ENCODE data around the gene RBAK. TPM values are rescaled to one million over a fixed set of nuclear protein-coding genes. Genes with fewer than 3 reads are reported as not detected.

The RBAK gene
- polyA plus RNA-seq, 2 of the 4 experiments (the other 2 are of a cell fraction): 6.8 to 11.2 TPM

DNA sequence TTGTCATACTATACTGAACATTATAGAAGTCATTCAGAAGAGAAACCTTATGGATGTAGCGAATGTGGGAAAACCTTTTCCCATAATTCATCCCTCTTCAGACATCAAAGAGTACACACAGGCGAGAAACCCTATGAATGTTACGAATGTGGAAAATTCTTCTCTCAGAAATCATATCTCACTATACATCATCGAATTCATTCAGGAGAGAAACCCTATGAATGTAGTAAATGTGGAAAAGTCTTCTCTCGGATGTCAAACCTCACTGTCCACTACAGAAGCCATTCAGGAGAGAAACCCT lies 19.4 kb downstream of the RBAK start:
- DNase-seq (ENCODE audit: low read depth in 1 of 2, low spot score in 1 of 2) (no peak), ATAC-seq (no peak), FAIRE-seq (no peak)
- peaks cover 98% of the 10 kb centered on the region for H3K9me3 ChIP-seq
- CTCF ChIA-PET: interaction anchor here (1.0 kb wide), 1 partner anchor 13 kb away, joined by 4 read pairs; no protein-coding TSS in a partner anchor
- H3K4me2 ChIP-seq: no peak overlapping the region
- no peak overlapping the region for H3K4me3 ChIP-seq
- H3K4me1 ChIP-seq: no peaks in the 10 kb centered on the region
- TF ChIP-seq HOXA7 (CRISPR knock-in tag; IDR thresholded peaks at IDR 0.05) (no peak), GATA3 (IDR thresholded peaks at IDR 0.05; ENCODE audit: borderline replicate concordance) (peak; percentile 35; the same call in 1 of the 2 replicates), PHF8 (IDR thresholded peaks at IDR 0.05; ENCODE audit: borderline replicate concordance, low read depth) (no peak), NFE2L2 (conservative IDR thresholded peaks at IDR 0.05; ENCODE audit: low read length) (no peak), FOSL2 (IDR thresholded peaks at IDR 0.05) (no peak), FOSL2 (CRISPR knock-in tag; IDR thresholded peaks at IDR 0.05) (no peak), ZNF302 (CRISPR knock-in tag; IDR thresholded peaks at IDR 0.05) (no peak), NR3C1 (IDR thresholded peaks at IDR 0.05) (no peak), RARB (CRISPR knock-in tag; IDR thresholded peaks at IDR 0.05) (no peak), EHF (CRISPR knock-in tag; IDR thresholded peaks at IDR 0.05) (no peak), FOSB (CRISPR knock-in tag; IDR thresholded peaks at IDR 0.05) (no peak), TFCP2L1 (CRISPR knock-in tag; IDR thresholded peaks at IDR 0.05) (no peak)
- TF ChIP-seq, protein P1, sequence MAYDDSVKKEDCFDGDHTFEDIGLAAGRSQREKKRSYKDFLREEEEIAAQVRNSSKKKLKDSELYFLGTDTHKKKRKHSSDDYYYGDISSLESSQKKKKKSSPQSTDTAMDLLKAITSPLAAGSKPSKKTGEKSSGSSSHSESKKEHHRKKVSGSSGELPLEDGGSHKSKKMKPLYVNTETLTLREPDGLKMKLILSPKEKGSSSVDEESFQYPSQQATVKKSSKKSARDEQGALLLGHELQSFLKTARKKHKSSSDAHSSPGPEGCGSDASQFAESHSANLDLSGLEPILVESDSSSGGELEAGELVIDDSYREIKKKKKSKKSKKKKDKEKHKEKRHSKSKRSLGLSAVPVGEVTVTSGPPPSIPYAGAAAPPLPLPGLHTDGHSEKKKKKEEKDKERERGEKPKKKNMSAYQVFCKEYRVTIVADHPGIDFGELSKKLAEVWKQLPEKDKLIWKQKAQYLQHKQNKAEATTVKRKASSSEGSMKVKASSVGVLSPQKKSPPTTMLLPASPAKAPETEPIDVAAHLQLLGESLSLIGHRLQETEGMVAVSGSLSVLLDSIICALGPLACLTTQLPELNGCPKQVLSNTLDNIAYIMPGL (CRISPR knock-in tag; IDR thresholded peaks at IDR 0.05; ENCODE audit: borderline replicate concordance): no peak
- TF ChIP-seq, protein P2, sequence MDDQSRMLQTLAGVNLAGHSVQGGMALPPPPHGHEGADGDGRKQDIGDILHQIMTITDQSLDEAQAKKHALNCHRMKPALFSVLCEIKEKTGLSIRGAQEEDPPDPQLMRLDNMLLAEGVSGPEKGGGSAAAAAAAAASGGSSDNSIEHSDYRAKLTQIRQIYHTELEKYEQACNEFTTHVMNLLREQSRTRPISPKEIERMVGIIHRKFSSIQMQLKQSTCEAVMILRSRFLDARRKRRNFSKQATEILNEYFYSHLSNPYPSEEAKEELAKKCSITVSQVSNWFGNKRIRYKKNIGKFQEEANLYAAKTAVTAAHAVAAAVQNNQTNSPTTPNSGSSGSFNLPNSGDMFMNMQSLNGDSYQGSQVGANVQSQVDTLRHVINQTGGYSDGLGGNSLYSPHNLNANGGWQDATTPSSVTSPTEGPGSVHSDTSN (IDR thresholded peaks at IDR 0.05): no peak
- TF ChIP-seq, protein P3, sequence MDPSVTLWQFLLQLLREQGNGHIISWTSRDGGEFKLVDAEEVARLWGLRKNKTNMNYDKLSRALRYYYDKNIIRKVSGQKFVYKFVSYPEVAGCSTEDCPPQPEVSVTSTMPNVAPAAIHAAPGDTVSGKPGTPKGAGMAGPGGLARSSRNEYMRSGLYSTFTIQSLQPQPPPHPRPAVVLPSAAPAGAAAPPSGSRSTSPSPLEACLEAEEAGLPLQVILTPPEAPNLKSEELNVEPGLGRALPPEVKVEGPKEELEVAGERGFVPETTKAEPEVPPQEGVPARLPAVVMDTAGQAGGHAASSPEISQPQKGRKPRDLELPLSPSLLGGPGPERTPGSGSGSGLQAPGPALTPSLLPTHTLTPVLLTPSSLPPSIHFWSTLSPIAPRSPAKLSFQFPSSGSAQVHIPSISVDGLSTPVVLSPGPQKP (IDR thresholded peaks at IDR 0.05; ENCODE audit: low read depth, low read length): no peak
- TF ChIP-seq, protein P4, sequence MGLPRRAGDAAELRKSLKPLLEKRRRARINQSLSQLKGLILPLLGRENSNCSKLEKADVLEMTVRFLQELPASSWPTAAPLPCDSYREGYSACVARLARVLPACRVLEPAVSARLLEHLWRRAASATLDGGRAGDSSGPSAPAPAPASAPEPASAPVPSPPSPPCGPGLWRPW (IDR thresholded peaks at IDR 0.05): 0 out of 2 replicates have a peak, but pooled peaks have one; percentile 2
- 92% methylated on average over 5 of the region's 5 CpGs for WGBS (ENCODE audit: missing lambda C conversion rate)
- POLR2A ChIA-PET: no interaction called here
- H3K27ac ChIP-seq: no peak overlapping the region

DNA sequence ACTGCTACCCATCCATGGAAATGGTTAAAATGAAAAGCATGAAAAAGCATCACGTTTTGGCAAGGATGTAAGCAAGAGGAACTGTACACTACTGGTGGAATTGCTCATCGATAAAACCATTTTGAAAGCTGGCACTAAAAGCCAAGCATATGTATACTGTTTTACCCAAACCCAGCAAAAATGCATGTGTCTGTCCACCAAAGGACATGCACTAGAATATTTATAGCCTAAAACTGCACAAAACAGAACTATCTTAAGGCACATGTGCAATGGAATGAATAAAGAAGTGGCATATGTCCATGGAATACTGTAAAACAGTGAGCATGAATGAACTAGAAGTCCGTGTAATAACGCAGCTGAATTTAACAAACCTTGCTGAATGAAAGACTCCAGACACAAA lies 22.9 kb downstream of the RBAK start:
- 86% methylated on average over 4 of the region's 4 CpGs for WGBS (ENCODE audit: missing lambda C conversion rate)
- POLR2A ChIA-PET: no interaction called here

More for the DNA sequence above, 22.9 kb downstream of the RBAK start:
- Histone ChIP-seq H3K9me3 (peaks cover 89% of the 10 kb centered on the region), H3K4me1 (no peaks in the 10 kb centered on the region), H3K27ac (no peak overlapping the region), H3K4me3 (no peak overlapping the region), H3K4me2 (no peak overlapping the region)
- CTCF ChIA-PET: interaction anchor here (1.5 to 2.3 kb wide), 2 partner anchors 17 to 95 kb away, joined by 9 read pairs; no protein-coding TSS in a partner anchor
- TF ChIP-seq NR3C1 (IDR thresholded peaks at IDR 0.05) (no peak), FOSL2 (IDR thresholded peaks at IDR 0.05) (no peak), FOSL2 (CRISPR knock-in tag; IDR thresholded peaks at IDR 0.05) (no peak), CHD4 (IDR thresholded peaks at IDR 0.05; ENCODE audit: borderline replicate concordance) (no peak), TP53 (CRISPR knock-in tag; IDR thresholded peaks at IDR 0.05) (no peak), RAD21 (conservative IDR thresholded peaks at IDR 0.05 in 1 of 2, IDR thresholded peaks at IDR 0.05 in 1 of 2) (no peak), EHF (CRISPR knock-in tag; IDR thresholded peaks at IDR 0.05) (no peak), POLR2A (IDR thresholded peaks at IDR 0.05; ENCODE audit: low read length) (no peak), ZSCAN20 (CRISPR knock-in tag; IDR thresholded peaks at IDR 0.05) (no peak), CHD2 (IDR thresholded peaks at IDR 0.05; ENCODE audit: low read length, partially characterized antibody) (no peak)
- TF ChIP-seq, protein P5, sequence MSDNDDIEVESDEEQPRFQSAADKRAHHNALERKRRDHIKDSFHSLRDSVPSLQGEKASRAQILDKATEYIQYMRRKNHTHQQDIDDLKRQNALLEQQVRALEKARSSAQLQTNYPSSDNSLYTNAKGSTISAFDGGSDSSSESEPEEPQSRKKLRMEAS (IDR thresholded peaks at IDR 0.05): no peak
- TF ChIP-seq, protein P6, sequence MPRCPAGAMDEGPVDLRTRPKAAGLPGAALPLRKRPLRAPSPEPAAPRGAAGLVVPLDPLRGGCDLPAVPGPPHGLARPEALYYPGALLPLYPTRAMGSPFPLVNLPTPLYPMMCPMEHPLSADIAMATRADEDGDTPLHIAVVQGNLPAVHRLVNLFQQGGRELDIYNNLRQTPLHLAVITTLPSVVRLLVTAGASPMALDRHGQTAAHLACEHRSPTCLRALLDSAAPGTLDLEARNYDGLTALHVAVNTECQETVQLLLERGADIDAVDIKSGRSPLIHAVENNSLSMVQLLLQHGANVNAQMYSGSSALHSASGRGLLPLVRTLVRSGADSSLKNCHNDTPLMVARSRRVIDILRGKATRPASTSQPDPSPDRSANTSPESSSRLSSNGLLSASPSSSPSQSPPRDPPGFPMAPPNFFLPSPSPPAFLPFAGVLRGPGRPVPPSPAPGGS (IDR thresholded peaks at IDR 0.05): no peak
- FAIRE-seq (no peak), DNase-seq (ENCODE audit: low read depth in 1 of 2, low spot score in 1 of 2) (no peak), ATAC-seq (no peak)
